ENCODE measurements around the gene DSCAML1. TPM values are rescaled to one million over a fixed set of nuclear protein-coding genes. Genes with fewer than 3 reads are reported as not detected.

Gene DSCAML1
- total RNA-seq, 2 experiments from 2014 or later = 0.13 to 0.29 TPM

- H3K27ac Mint-ChIP-seq = peak overlapping the region; percentile 98
- H3K27me3 Mint-ChIP-seq = no peaks in the 10 kb centered on the region
- H3K36me3 Mint-ChIP-seq (ENCODE audit: low read depth) = no peaks in the 10 kb centered on the region
- ChIA-PET CTCF (interaction anchor here (0.6 to 15.2 kb wide), 35 partner anchors 9 to 494 kb away, joined by 3 to 196 read pairs (median 4); partner anchors contain the start of genes IL10RA and TMPRSS13), POLR2A (interaction anchor here (1.0 to 2.2 kb wide), 8 partner anchors 9 to 587 kb away, joined by 4 to 15 read pairs (median 6); no protein-coding TSS in a partner anchor)
- TF ChIP-seq, protein P1, sequence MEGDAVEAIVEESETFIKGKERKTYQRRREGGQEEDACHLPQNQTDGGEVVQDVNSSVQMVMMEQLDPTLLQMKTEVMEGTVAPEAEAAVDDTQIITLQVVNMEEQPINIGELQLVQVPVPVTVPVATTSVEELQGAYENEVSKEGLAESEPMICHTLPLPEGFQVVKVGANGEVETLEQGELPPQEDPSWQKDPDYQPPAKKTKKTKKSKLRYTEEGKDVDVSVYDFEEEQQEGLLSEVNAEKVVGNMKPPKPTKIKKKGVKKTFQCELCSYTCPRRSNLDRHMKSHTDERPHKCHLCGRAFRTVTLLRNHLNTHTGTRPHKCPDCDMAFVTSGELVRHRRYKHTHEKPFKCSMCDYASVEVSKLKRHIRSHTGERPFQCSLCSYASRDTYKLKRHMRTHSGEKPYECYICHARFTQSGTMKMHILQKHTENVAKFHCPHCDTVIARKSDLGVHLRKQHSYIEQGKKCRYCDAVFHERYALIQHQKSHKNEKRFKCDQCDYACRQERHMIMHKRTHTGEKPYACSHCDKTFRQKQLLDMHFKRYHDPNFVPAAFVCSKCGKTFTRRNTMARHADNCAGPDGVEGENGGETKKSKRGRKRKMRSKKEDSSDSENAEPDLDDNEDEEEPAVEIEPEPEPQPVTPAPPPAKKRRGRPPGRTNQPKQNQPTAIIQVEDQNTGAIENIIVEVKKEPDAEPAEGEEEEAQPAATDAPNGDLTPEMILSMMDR (IDR thresholded peaks at IDR 0.05) = peak; percentile 99
- H3K4me1 Mint-ChIP-seq (ENCODE audit: low read depth) = peaks cover 72% of the 10 kb centered on the region
- intact Hi-C loops (cut with micrococcal nuclease) = no loop called here
- ATAC-seq = peak; percentile 53
- peak; percentile 94 for DNase-seq
- no peaks in the 10 kb centered on the region for H3K9me3 Mint-ChIP-seq
- peak overlapping the region; percentile 63 for H3K4me3 Mint-ChIP-seq
Measured at GRCh38 chr11:117817368-117818040, 20.5 kb upstream of the DSCAML1 start.

- Mint-ChIP-seq H3K9me3 (no peaks in the 10 kb centered on the region), H3K27ac (peak overlapping the region; percentile 98), H3K4me1 (ENCODE audit: low read depth) (peaks cover 66% of the 10 kb centered on the region), H3K36me3 (ENCODE audit: low read depth) (no peaks in the 10 kb centered on the region), H3K4me3 (peak overlapping the region; percentile 63), H3K27me3 (no peaks in the 10 kb centered on the region)
- intact Hi-C loops (cut with micrococcal nuclease) = loop anchor here (1.0 kb wide), 1 partner anchor 9 kb away; no protein-coding TSS in a partner anchor
- POLR2A ChIA-PET = interaction anchor here (1.0 to 2.2 kb wide), 8 partner anchors 9 to 587 kb away, joined by 4 to 15 read pairs (median 6); no protein-coding TSS in a partner anchor
- ATAC-seq (no peak), DNase-seq (peak; percentile 41)
- TF ChIP-seq, protein P1 (IDR thresholded peaks at IDR 0.05) = no peak
- CTCF ChIA-PET = interaction anchor here (0.6 to 15.2 kb wide), 34 partner anchors 10 to 493 kb away, joined by 3 to 196 read pairs (median 4); partner anchors contain the start of genes IL10RA and TMPRSS13
Measured at GRCh38 chr11:117816846-117817367, 19.9 kb upstream of the DSCAML1 start.

GRCh38 chr11:117816151-117816741 lies 19.2 kb upstream of the DSCAML1 start:
- ChIA-PET POLR2A (interaction anchor here (0.7 to 2.2 kb wide), 14 partner anchors 8 to 245 kb away, joined by 3 to 18 read pairs (median 4); partner anchors contain the start of gene FXYD2), CTCF (interaction anchor here (0.9 to 15.2 kb wide), 22 partner anchors 8 to 492 kb away, joined by 3 to 196 read pairs (median 5); partner anchors contain the start of genes IL10RA and TMPRSS13)
- intact Hi-C loops (cut with micrococcal nuclease) = loop anchor here (1.0 kb wide), 1 partner anchor 8 kb away; no protein-coding TSS in a partner anchor
- H3K4me3 Mint-ChIP-seq = peak overlapping the region; percentile 63
- H3K36me3 Mint-ChIP-seq (ENCODE audit: low read depth) = no peaks in the 10 kb centered on the region
- no peaks in the 10 kb centered on the region for H3K9me3 Mint-ChIP-seq
- H3K27ac Mint-ChIP-seq = peak overlapping the region; percentile 98
- no peaks in the 10 kb centered on the region for H3K27me3 Mint-ChIP-seq
- TF ChIP-seq, protein P1 (IDR thresholded peaks at IDR 0.05) = no peak
- DNase-seq (no peak), ATAC-seq (no peak)
- H3K4me1 Mint-ChIP-seq (ENCODE audit: low read depth) = peaks cover 59% of the 10 kb centered on the region

- Mint-ChIP-seq H3K4me3 (peak overlapping the region; percentile 63), H3K36me3 (ENCODE audit: low read depth) (no peaks in the 10 kb centered on the region), H3K27ac (peak overlapping the region; percentile 98), H3K9me3 (no peaks in the 10 kb centered on the region), H3K27me3 (no peaks in the 10 kb centered on the region), H3K4me1 (ENCODE audit: low read depth) (peaks cover 60% of the 10 kb centered on the region)
- intact Hi-C loops (cut with micrococcal nuclease) = loop anchor here (2.0 kb wide), 1 partner anchor 187 kb away; no protein-coding TSS in a partner anchor
- TF ChIP-seq, protein P1 (IDR thresholded peaks at IDR 0.05) = no peak
- CTCF ChIA-PET = interaction anchor here (0.7 to 15.2 kb wide), 22 partner anchors 8 to 585 kb away, joined by 3 to 196 read pairs (median 4); no protein-coding TSS in a partner anchor
- POLR2A ChIA-PET = interaction anchor here (0.7 to 2.1 kb wide), 21 partner anchors 8 to 403 kb away, joined by 3 to 18 read pairs (median 3); partner anchors contain the start of genes FXYD2 and IL10RA
- ATAC-seq (peak; percentile 71), DNase-seq (peak; percentile 85)
Measured at GRCh38 chr11:117815262-117815803, 18.3 kb upstream of the DSCAML1 start.
